ENCODE measurements around the gene SSBP3.

DNA sequence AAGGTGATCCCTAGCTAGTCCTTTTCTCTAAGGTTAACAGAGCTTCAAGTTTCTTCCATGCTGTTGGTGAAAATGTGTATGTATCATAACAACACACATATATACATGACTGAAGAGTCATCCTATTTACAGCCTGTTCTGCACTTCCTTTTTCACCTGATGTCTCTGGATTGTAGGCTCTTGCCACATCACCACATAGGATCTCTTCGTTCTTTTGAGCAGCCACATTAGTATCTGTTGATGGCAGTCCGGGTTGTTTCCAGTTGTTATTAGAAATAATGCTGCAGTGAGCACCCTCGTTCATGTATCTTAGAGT, 186.5 kb downstream of the SSBP3 start:
- TF ChIP-seq, protein P1, sequence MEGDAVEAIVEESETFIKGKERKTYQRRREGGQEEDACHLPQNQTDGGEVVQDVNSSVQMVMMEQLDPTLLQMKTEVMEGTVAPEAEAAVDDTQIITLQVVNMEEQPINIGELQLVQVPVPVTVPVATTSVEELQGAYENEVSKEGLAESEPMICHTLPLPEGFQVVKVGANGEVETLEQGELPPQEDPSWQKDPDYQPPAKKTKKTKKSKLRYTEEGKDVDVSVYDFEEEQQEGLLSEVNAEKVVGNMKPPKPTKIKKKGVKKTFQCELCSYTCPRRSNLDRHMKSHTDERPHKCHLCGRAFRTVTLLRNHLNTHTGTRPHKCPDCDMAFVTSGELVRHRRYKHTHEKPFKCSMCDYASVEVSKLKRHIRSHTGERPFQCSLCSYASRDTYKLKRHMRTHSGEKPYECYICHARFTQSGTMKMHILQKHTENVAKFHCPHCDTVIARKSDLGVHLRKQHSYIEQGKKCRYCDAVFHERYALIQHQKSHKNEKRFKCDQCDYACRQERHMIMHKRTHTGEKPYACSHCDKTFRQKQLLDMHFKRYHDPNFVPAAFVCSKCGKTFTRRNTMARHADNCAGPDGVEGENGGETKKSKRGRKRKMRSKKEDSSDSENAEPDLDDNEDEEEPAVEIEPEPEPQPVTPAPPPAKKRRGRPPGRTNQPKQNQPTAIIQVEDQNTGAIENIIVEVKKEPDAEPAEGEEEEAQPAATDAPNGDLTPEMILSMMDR (IDR thresholded peaks at IDR 0.05; ENCODE audit: borderline replicate concordance, extremely low read depth, low read length, poor library complexity, severe bottlenecking) = no peak
- TF ChIP-seq EZH2 (IDR thresholded peaks at IDR 0.05; ENCODE audit: borderline replicate concordance, low read depth, low read length, severe bottlenecking) = no peak

Measured in DND-41 (cell line).